ENCODE results near the gene RPL31.

GRCh38 chr2:100989666-100990065, 12.4 kb upstream of the RPL31 start:
- TF ChIP-seq CTCF (IDR thresholded peaks at IDR 0.05): no peak
- TF ChIP-seq POLR2A (IDR thresholded peaks at IDR 0.05): no peak

All from breast epithelium (tissue), 3 donors.